NT2/D1 (cell line): Measurements from ENCODE around the gene ACRV1.

Experiments used
- YY1 ChIP-seq: IDR thresholded peaks from 2 replicates; pipeline ENCODE4 v1.6.1; 2011; ENCODE audit not compliant: insufficient read length, insufficient read depth
- ZNF274 ChIP-seq: IDR thresholded peaks from 2 replicates; pipeline ENCODE4 v1.6.1; 2011; ENCODE audit warnings: mild to moderate bottlenecking, low read depth, low read length

- TF ChIP-seq ZNF274, result no peak
- TF ChIP-seq YY1, result no peak
Measured at GRCh38 chr11:125689274-125689859, 8.7 kb upstream of the ACRV1 start.
